ENCODE results near the gene TTC17. TPM values are rescaled to one million over a fixed set of nuclear protein-coding genes. Genes with fewer than 3 reads are reported as not detected.

Gene TTC17
- total and polyA plus RNA-seq, 2 of the 4 experiments (the other 2 are of a cell fraction): 56.3 to 61.3 TPM

DNA sequence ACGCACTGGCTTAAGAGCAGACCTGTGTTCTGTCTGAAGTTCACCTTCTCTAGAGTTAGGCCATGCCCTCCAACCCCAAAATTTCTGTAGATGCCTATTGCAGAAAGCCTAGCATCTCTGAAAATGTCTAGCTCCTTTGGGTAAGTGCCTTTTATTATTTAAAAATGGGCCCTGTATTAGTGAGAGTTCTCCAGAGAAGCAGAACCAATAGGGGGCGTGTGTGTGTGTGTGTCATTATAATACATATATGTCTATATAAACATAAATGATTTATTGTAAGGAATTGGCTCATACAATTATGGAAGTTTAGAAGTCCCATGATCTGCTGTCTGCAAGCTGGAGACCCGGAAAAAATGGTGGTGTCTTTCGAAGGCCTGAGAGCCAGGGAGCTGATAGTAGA lies 144.7 kb downstream of the TTC17 start:
- no peak overlapping the region for H3K27ac ChIP-seq (ENCODE audit: insufficient read depth, low read length)
- no peak overlapping the region for H2AK5ac ChIP-seq (ENCODE audit: low read depth, low read length)
- no peak overlapping the region for H2BK20ac ChIP-seq (ENCODE audit: low read depth, low read length)
- no peaks in the 10 kb centered on the region for H3K4me1 ChIP-seq (ENCODE audit: control insufficient read depth, insufficient read depth, low read length)
- H3K79me1 ChIP-seq (ENCODE audit: low read depth in 1 of 2, low read length in 2 of 2): no peaks in the 10 kb centered on the region
- no peak overlapping the region for H3K4ac ChIP-seq (ENCODE audit: low read depth, low read length)
- H3K9me1 ChIP-seq (ENCODE audit: insufficient read depth, low read length): no peaks in the 10 kb centered on the region
- ChIA-PET CTCF (interaction anchor here (0.8 to 2.4 kb wide), 3 partner anchors 64 to 349 kb away, joined by 3 to 6 read pairs (median 4); no protein-coding TSS in a partner anchor), POLR2A (ENCODE audit: unreplicated experiment) (no interaction called here)
- ATAC-seq (ENCODE audit: low read depth) (peak; percentile 49; the same call in 1 of the 2 replicates), DNase-seq (no peak)
- H3K56ac ChIP-seq (ENCODE audit: extremely low read depth, insufficient read depth, low read length): no peak overlapping the region
- WGBS, 2 experiments (ENCODE audit: extremely low coverage in 2 of 2, insufficient read length in 1 of 2): 80% methylated on average over 1 of the region's 4 CpGs; no CpG with 5 or more reads in 1 of the 2 experiments
- TF ChIP-seq, protein P1, sequence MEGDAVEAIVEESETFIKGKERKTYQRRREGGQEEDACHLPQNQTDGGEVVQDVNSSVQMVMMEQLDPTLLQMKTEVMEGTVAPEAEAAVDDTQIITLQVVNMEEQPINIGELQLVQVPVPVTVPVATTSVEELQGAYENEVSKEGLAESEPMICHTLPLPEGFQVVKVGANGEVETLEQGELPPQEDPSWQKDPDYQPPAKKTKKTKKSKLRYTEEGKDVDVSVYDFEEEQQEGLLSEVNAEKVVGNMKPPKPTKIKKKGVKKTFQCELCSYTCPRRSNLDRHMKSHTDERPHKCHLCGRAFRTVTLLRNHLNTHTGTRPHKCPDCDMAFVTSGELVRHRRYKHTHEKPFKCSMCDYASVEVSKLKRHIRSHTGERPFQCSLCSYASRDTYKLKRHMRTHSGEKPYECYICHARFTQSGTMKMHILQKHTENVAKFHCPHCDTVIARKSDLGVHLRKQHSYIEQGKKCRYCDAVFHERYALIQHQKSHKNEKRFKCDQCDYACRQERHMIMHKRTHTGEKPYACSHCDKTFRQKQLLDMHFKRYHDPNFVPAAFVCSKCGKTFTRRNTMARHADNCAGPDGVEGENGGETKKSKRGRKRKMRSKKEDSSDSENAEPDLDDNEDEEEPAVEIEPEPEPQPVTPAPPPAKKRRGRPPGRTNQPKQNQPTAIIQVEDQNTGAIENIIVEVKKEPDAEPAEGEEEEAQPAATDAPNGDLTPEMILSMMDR (conservative IDR thresholded peaks at IDR 0.05; ENCODE audit: low read depth, low read length): 0 out of 2 replicates have a peak, but pooled peaks have one; percentile 15
- TF ChIP-seq FOS (IDR thresholded peaks at IDR 0.05; ENCODE audit: low read depth, low read length): no peak
- in situ Hi-C loops (cut with MboI; ENCODE audit: low sequenced_read_pairs): no loop called here
- dilution Hi-C loops (cut with HindIII; ENCODE audit: low sequenced_read_pairs, unreplicated experiment): no loop called here
- no peak overlapping the region for H2BK5ac ChIP-seq (ENCODE audit: low read depth, low read length, poor library complexity, severe bottlenecking)
- no peak overlapping the region for H4K91ac ChIP-seq (ENCODE audit: insufficient read depth, low read depth, low read length)
- no peaks in the 10 kb centered on the region for H3K9me3 ChIP-seq (ENCODE audit: control insufficient read depth, insufficient read depth, low read length)
- intact Hi-C loops (cut with micrococcal nuclease): loop anchor here (5.0 kb wide), 1 partner anchor 349 kb away; no protein-coding TSS in a partner anchor
- no peak overlapping the region for H2AFZ ChIP-seq (replicated peaks; ENCODE audit: low read length, poor library complexity)
- H3K4me3 ChIP-seq (ENCODE audit: insufficient read depth, low read depth, low read length): no peak overlapping the region
- no TSS peak for BruUV-seq (replicated peaks)
- no peak overlapping the region for H3K23ac ChIP-seq (ENCODE audit: low read depth, low read length)
- peaks cover 3% of the 10 kb centered on the region for H3K27me3 ChIP-seq (ENCODE audit: control insufficient read depth, insufficient read depth, low read length)
- H2BK120ac ChIP-seq (ENCODE audit: low read depth, low read length): no peak overlapping the region
- no peak overlapping the region for H4K5ac ChIP-seq (ENCODE audit: low read depth, low read length)
- no peak overlapping the region for H3K14ac ChIP-seq (replicated peaks; ENCODE audit: low read depth, low read length)
- no peak overlapping the region for H2AK9ac ChIP-seq (replicated peaks; ENCODE audit: low read depth, low read length, poor library complexity)
- no peak overlapping the region for H3K4me2 ChIP-seq (ENCODE audit: low read depth, low read length)
- H3K18ac ChIP-seq (ENCODE audit: low read depth, low read length): no peak overlapping the region
- H2BK15ac ChIP-seq (ENCODE audit: low read depth, low read length): no peak overlapping the region
- no peaks in the 10 kb centered on the region for H4K20me1 ChIP-seq (ENCODE audit: insufficient read depth, low read length)
- no peaks in the 10 kb centered on the region for H3K36me3 ChIP-seq (ENCODE audit: control insufficient read depth, insufficient read depth, low read length)
- H3K9ac ChIP-seq (ENCODE audit: low read depth, low read length): no peak overlapping the region
- no peak overlapping the region for H4K8ac ChIP-seq (ENCODE audit: low read depth in 2 of 2, low read length in 2 of 2)
